ENCODE results near the gene CLMP.

CLMP gene

DNA sequence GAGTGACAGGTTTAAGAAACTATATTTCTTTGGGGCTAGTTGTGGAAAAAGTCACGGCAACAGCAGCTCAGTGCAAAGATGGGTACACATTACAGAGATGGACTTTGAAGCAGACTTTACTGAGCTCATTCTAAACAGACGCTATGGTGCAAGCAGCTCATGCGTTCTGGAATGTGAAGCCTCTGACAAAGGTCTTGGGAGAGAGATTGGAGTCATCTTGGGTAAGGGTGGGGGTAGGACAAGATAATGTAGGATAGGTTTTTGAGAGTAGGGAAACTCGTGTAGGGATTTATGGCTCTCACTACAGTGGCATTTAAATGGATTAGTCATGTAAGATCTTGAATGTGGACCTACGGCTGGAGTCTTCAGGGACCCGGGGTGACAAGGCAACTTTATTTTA, 36.2 kb upstream of the CLMP start:
- ChIA-PET POLR2A (no interaction called here), CTCF (interaction anchor here (0.6 to 3.8 kb wide), 4 partner anchors 30 to 381 kb away, joined by 3 to 16 read pairs (median 3); no protein-coding TSS in a partner anchor)
- Histone ChIP-seq H3K27ac (ENCODE audit: extremely low read depth, low read depth, low read length) (no peak overlapping the region), H3K36me3 (ENCODE audit: control insufficient read depth in 2 of 2, insufficient read depth in 1 of 2, low read length in 2 of 2) (no peaks in the 10 kb centered on the region), H3K4me3 (ENCODE audit: low read depth, low read length) (no peak overlapping the region), H3K4me1 (ENCODE audit: control insufficient read depth, insufficient read depth, low read length) (no peaks in the 10 kb centered on the region), H3K9me3 (ENCODE audit: control insufficient read depth, insufficient read depth, low read depth, low read length) (no peaks in the 10 kb centered on the region)
- TF ChIP-seq ZNF544 (tag by site-specific recombination; IDR thresholded peaks at IDR 0.05) (no peak), ZBTB7A (tag by site-specific recombination; IDR thresholded peaks at IDR 0.05; ENCODE audit: low read depth) (no peak), GLI4 (tag by site-specific recombination; IDR thresholded peaks at IDR 0.05) (no peak), ZNF19 (tag by site-specific recombination; IDR thresholded peaks at IDR 0.05; ENCODE audit: low read depth) (no peak), RBAK (tag by site-specific recombination; IDR thresholded peaks at IDR 0.05) (no peak), ZNF266 (tag by site-specific recombination; IDR thresholded peaks at IDR 0.05; ENCODE audit: low read depth) (no peak), GLIS1 (tag by site-specific recombination; IDR thresholded peaks at IDR 0.05) (no peak), ZNF776 (tag by site-specific recombination; IDR thresholded peaks at IDR 0.05; ENCODE audit: borderline replicate concordance) (no peak), ZNF146 (tag by site-specific recombination; IDR thresholded peaks at IDR 0.05) (no peak), ZSCAN23 (tag by site-specific recombination; IDR thresholded peaks at IDR 0.05) (no peak), PRDM1 (tag by site-specific recombination; IDR thresholded peaks at IDR 0.05) (no peak), ZNF37A (tag by site-specific recombination; IDR thresholded peaks at IDR 0.05) (no peak), ZNF768 (tag by site-specific recombination; IDR thresholded peaks at IDR 0.05) (no peak)

DNA sequence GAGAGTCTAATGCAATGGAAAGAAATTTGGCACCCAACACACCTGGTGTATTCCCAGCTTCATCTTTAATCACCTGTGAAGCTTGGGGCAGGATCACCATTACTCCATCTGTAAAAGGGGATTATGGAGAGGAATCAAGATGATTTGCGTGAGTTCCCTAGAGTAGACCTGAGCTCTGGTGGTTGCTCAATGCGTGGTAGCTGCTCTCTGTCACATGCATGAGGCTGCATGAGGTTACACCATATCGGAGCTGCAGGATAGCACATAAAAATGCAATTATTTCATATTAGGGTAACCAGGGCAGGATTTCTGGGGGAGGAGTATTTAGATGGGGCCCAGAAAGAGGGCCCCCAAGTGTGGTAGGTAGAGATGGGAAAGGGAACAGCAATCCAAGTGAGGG, 35.3 kb upstream of the CLMP start:
- TF ChIP-seq ZNF658 (tag by site-specific recombination; IDR thresholded peaks at IDR 0.05) (no peak), ZNF529 (tag by site-specific recombination; IDR thresholded peaks at IDR 0.05; ENCODE audit: insufficient replicate concordance) (no peak), ZNF138 (tag by site-specific recombination; IDR thresholded peaks at IDR 0.05; ENCODE audit: borderline replicate concordance) (no peak), ZBTB48 (tag by site-specific recombination; IDR thresholded peaks at IDR 0.05) (no peak), ZNF169 (tag by site-specific recombination; IDR thresholded peaks at IDR 0.05) (no peak), ZXDB (tag by site-specific recombination; IDR thresholded peaks at IDR 0.05) (no peak)
- TF ChIP-seq, protein P1, sequence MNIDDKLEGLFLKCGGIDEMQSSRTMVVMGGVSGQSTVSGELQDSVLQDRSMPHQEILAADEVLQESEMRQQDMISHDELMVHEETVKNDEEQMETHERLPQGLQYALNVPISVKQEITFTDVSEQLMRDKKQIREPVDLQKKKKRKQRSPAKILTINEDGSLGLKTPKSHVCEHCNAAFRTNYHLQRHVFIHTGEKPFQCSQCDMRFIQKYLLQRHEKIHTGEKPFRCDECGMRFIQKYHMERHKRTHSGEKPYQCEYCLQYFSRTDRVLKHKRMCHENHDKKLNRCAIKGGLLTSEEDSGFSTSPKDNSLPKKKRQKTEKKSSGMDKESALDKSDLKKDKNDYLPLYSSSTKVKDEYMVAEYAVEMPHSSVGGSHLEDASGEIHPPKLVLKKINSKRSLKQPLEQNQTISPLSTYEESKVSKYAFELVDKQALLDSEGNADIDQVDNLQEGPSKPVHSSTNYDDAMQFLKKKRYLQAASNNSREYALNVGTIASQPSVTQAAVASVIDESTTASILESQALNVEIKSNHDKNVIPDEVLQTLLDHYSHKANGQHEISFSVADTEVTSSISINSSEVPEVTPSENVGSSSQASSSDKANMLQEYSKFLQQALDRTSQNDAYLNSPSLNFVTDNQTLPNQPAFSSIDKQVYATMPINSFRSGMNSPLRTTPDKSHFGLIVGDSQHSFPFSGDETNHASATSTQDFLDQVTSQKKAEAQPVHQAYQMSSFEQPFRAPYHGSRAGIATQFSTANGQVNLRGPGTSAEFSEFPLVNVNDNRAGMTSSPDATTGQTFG (tag by site-specific recombination; IDR thresholded peaks at IDR 0.05; ENCODE audit: borderline replicate concordance): no peak
- TF ChIP-seq, protein P2, sequence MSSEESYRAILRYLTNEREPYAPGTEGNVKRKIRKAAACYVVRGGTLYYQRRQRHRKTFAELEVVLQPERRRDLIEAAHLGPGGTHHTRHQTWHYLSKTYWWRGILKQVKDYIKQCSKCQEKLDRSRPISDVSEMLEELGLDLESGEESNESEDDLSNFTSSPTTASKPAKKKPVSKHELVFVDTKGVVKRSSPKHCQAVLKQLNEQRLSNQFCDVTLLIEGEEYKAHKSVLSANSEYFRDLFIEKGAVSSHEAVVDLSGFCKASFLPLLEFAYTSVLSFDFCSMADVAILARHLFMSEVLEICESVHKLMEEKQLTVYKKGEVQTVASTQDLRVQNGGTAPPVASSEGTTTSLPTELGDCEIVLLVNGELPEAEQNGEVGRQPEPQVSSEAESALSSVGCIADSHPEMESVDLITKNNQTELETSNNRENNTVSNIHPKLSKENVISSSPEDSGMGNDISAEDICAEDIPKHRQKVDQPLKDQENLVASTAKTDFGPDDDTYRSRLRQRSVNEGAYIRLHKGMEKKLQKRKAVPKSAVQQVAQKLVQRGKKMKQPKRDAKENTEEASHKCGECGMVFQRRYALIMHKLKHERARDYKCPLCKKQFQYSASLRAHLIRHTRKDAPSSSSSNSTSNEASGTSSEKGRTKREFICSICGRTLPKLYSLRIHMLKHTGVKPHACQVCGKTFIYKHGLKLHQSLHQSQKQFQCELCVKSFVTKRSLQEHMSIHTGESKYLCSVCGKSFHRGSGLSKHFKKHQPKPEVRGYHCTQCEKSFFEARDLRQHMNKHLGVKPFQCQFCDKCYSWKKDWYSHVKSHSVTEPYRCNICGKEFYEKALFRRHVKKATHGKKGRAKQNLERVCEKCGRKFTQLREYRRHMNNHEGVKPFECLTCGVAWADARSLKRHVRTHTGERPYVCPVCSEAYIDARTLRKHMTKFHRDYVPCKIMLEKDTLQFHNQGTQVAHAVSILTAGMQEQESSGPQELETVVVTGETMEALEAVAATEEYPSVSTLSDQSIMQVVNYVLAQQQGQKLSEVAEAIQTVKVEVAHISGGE (tag by site-specific recombination; conservative IDR thresholded peaks at IDR 0.05; ENCODE audit: low read depth): no peak
- no peak overlapping the region for H3K4me3 ChIP-seq (ENCODE audit: low read depth, low read length)
- POLR2A ChIA-PET: no interaction called here
- no peak overlapping the region for H3K27ac ChIP-seq (ENCODE audit: extremely low read depth, low read depth, low read length)
- CTCF ChIA-PET: interaction anchor here (0.6 to 3.8 kb wide), 3 partner anchors 31 to 214 kb away, joined by 3 to 16 read pairs (median 4); no protein-coding TSS in a partner anchor
- H3K36me3 ChIP-seq (ENCODE audit: control insufficient read depth in 2 of 2, insufficient read depth in 1 of 2, low read length in 2 of 2): no peaks in the 10 kb centered on the region
- no peaks in the 10 kb centered on the region for H3K4me1 ChIP-seq (ENCODE audit: control insufficient read depth, insufficient read depth, low read length)
- no peaks in the 10 kb centered on the region for H3K9me3 ChIP-seq (ENCODE audit: control insufficient read depth, insufficient read depth, low read depth, low read length)
